ENCODE measurements around the gene SAGE1. TPM values are rescaled to one million over a fixed set of nuclear protein-coding genes. Genes with fewer than 3 reads are reported as not detected.
A peak's percentile ranks its signal among the peaks of the same experiment; 100 is the strongest.

The SAGE1 gene
- total and polyA plus RNA-seq, 7 donors, result not detected

GRCh38 chrX:135927897-135928296 lies 34.4 kb downstream of the SAGE1 start:
- WGBS, 2 donors, result 45 to 73% methylated on average over 2 of the region's 2 CpGs
- Histone ChIP-seq H3K27ac (no peak overlapping the region), H3K4me1 (no peaks in the 10 kb centered on the region), H3K27me3 (no peaks in the 10 kb centered on the region), H3K4me3 (no peak overlapping the region), H3K36me3 (no peaks in the 10 kb centered on the region), H3K9me3 (no peaks in the 10 kb centered on the region)
- intact Hi-C loops (cut with DNase I), result no loop called here
- no peak for DNase-seq
- TF ChIP-seq POLR2AphosphoS5 (IDR thresholded peaks at IDR 0.05) (no peak), CTCF (IDR thresholded peaks at IDR 0.05) (no peak), POLR2A (IDR thresholded peaks at IDR 0.05) (no peak), EP300 (IDR thresholded peaks at IDR 0.05) (no peak)

- H3K27me3 ChIP-seq, result no peaks in the 10 kb centered on the region
- no peaks in the 10 kb centered on the region for H3K4me1 ChIP-seq
- DNase-seq, result no peak
- WGBS, 2 donors, result 51 to 53% methylated on average over 19 of the region's 19 CpGs
- no peaks in the 10 kb centered on the region for H3K36me3 ChIP-seq
- H3K27ac ChIP-seq, result no peak overlapping the region
- no peak overlapping the region for H3K4me3 ChIP-seq
- TF ChIP-seq CTCF (IDR thresholded peaks at IDR 0.05), result peak in 2 of 4 experiments; percentile 23 to 48
- TF ChIP-seq POLR2A (IDR thresholded peaks at IDR 0.05), result no peak
- no peaks in the 10 kb centered on the region for H3K9me3 ChIP-seq
- intact Hi-C loops (cut with DNase I), result no loop called here
These were observed 38.4 kb downstream of the SAGE1 start for GRCh38 chrX:135931644-135932487.

DNA sequence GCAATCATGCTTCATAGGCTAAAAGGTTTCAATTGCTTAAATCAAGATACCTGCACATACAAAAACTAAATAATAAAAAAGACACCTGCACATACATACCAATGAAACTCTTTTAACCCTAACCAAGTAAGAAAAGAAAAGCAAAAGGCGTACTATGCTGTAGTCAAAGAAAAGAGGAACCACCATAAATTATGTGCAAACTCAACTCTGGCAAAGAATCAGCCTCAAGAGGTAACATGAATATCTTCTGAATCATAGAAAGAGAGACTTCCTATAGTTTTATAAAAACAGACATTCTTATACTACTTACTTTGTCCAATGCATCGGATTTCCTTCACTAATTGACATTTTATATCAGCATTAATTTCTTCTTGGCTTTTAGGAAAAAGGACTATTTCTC lies 51.0 kb downstream of the SAGE1 start:
- no peaks in the 10 kb centered on the region for H3K9me3 ChIP-seq
- H3K27ac ChIP-seq, result no peak overlapping the region
- H3K4me3 ChIP-seq, result no peak overlapping the region
- no peaks in the 10 kb centered on the region for H3K4me1 ChIP-seq
- WGBS, 2 donors, result 68 to 89% methylated on average over 2 of the region's 2 CpGs
- H3K27me3 ChIP-seq, result no peaks in the 10 kb centered on the region
- DNase-seq, result no peak
- no peak for TF ChIP-seq CTCF (IDR thresholded peaks at IDR 0.05)
- TF ChIP-seq EP300 (IDR thresholded peaks at IDR 0.05), result no peak
- TF ChIP-seq POLR2AphosphoS5 (IDR thresholded peaks at IDR 0.05), result no peak
- intact Hi-C loops (cut with DNase I), result no loop called here
- H3K36me3 ChIP-seq, result no peaks in the 10 kb centered on the region

GRCh38 chrX:135951291-135951690 lies 57.8 kb downstream of the SAGE1 start:
- H3K36me3 ChIP-seq, result no peaks in the 10 kb centered on the region
- WGBS, 2 donors, result 92 to 94% methylated on average over 4 of the region's 4 CpGs
- TF ChIP-seq EP300 (IDR thresholded peaks at IDR 0.05) (no peak), POLR2AphosphoS5 (IDR thresholded peaks at IDR 0.05) (no peak), POLR2A (IDR thresholded peaks at IDR 0.05) (no peak), CTCF (IDR thresholded peaks at IDR 0.05) (no peak)
- no peaks in the 10 kb centered on the region for H3K27me3 ChIP-seq
- H3K4me3 ChIP-seq, result no peak overlapping the region
- H3K4me1 ChIP-seq, result no peaks in the 10 kb centered on the region
- DNase-seq, result no peak
- intact Hi-C loops (cut with DNase I), result no loop called here
- no peaks in the 10 kb centered on the region for H3K9me3 ChIP-seq
- no peak overlapping the region for H3K27ac ChIP-seq

Other genes with a start within 250 kb of the SAGE1 start
- gene CT45A1, start 180.1 kb upstream of the SAGE1 start, total RNA-seq, result not detected
- gene CT45A1, start 180.1 kb upstream of the SAGE1 start, polyA plus RNA-seq, result not detected
- not detected for gene CT45A3, start 125.5 kb upstream of the SAGE1 start, total RNA-seq
- not detected for gene CT45A3, start 125.5 kb upstream of the SAGE1 start, polyA plus RNA-seq
- not detected for gene CT45A5, start 108.2 kb upstream of the SAGE1 start, total RNA-seq
- gene CT45A5, start 108.2 kb upstream of the SAGE1 start, polyA plus RNA-seq, result not detected
- not detected for gene CT45A6, start 90.9 kb upstream of the SAGE1 start, total RNA-seq
- not detected for gene CT45A6, start 90.9 kb upstream of the SAGE1 start, polyA plus RNA-seq
- gene CT45A2, start 73.7 kb upstream of the SAGE1 start, total RNA-seq, result not detected
- not detected for gene CT45A2, start 73.7 kb upstream of the SAGE1 start, polyA plus RNA-seq
- gene CT45A7, start 56.4 kb upstream of the SAGE1 start, total RNA-seq, result not detected
- gene CT45A7, start 56.4 kb upstream of the SAGE1 start, polyA plus RNA-seq, result not detected
- gene CT45A8, start 39.2 kb upstream of the SAGE1 start, total RNA-seq, result not detected
- not detected for gene CT45A8, start 39.2 kb upstream of the SAGE1 start, polyA plus RNA-seq
- not detected for gene CT45A9, start 21.9 kb upstream of the SAGE1 start, total RNA-seq
- gene CT45A9, start 21.9 kb upstream of the SAGE1 start, polyA plus RNA-seq, result not detected
- not detected for gene CT45A10, start 272 bp upstream of the SAGE1 start, total RNA-seq
- gene CT45A10, start 272 bp upstream of the SAGE1 start, polyA plus RNA-seq, result not detected
- 10 to 100 TPM; 27.7 to 35.1 (median 32.5) TPM for gene MMGT1, start 80.3 kb downstream of the SAGE1 start, total RNA-seq
- gene MMGT1, start 80.3 kb downstream of the SAGE1 start, polyA plus RNA-seq, result 10 to 100 TPM in 1 of 3 donors, 1 to 10 TPM in 2; 5.1 to 13.6 (median 6.0) TPM
- gene SLC9A6, start 91.7 kb downstream of the SAGE1 start, total RNA-seq, result 10 to 100 TPM; 12.5 to 16.9 (median 14.4) TPM
- gene SLC9A6, start 91.7 kb downstream of the SAGE1 start, polyA plus RNA-seq, result 1 to 10 TPM; 1.8 to 8.2 (median 3.2) TPM

All from sigmoid colon (tissue), 7 donors.